SK-N-SH treated with all-trans-retinoic acid at 6 μM for 48 hours (cell line): ENCODE measurements around the gene USP13.

Experiments
- ATAC-seq: fragments of 200-7000 bp; cut with Tn5 transposase; 3 replicates; pipeline ENCODE4 v1.9.1; 2020; ENCODE audit warnings: mild to moderate bottlenecking, moderate library complexity
- ARNTL ChIP-seq: fragments of 450-650 bp; formaldehyde crosslinking; IDR thresholded peaks from 2 replicates; pipeline ENCODE4 v1.5.0; 2020; ENCODE audit warnings: low read depth, mild to moderate bottlenecking, moderate library complexity, borderline replicate concordance
- BACH2 ChIP-seq: fragments of 250-450 bp; sonication (Bioruptor Pico); IDR thresholded peaks from 2 replicates; pipeline ENCODE4 v1.9.0; 2021; ENCODE audit warnings: mild to moderate bottlenecking, borderline replicate concordance
- CREB5 ChIP-seq: fragments of 250-450 bp; sonication (Bioruptor Pico); IDR thresholded peaks from 2 replicates; pipeline ENCODE4 v1.5.1; 2020; ENCODE audit warnings: low read depth, mild to moderate bottlenecking, moderate library complexity
- CSRNP3 ChIP-seq: fragments of 250-450 bp; sonication (Bioruptor Pico); IDR thresholded peaks from 2 replicates; pipeline ENCODE4 v1.5.1; 2021; ENCODE audit warnings: mild to moderate bottlenecking, moderate library complexity
- ESRRG ChIP-seq: fragments of 250-450 bp; sonication (Bioruptor Pico); IDR thresholded peaks from 2 replicates; pipeline ENCODE4 v1.6.1; 2021; ENCODE audit warnings: mild to moderate bottlenecking
- ISL1 ChIP-seq: fragments of 250-450 bp; sonication (Bioruptor Pico); IDR thresholded peaks from 2 replicates; pipeline ENCODE4 v2.1.2; 2022; ENCODE audit warnings: mild to moderate bottlenecking, moderate library complexity
- PATZ1 ChIP-seq: fragments of 250-450 bp; sonication (Bioruptor Pico); IDR thresholded peaks from 2 replicates; pipeline ENCODE4 v1.8.0; 2020; ENCODE audit warnings: mild to moderate bottlenecking, moderate library complexity, borderline replicate concordance
- PPARA ChIP-seq: fragments of 250-450 bp; sonication (Bioruptor Pico); IDR thresholded peaks from 2 replicates; pipeline ENCODE4 v1.5.0; 2020; ENCODE audit warnings: mild to moderate bottlenecking, borderline replicate concordance
- RARB ChIP-seq: fragments of 250-450 bp; sonication (Bioruptor Pico); IDR thresholded peaks from 2 replicates; pipeline ENCODE4 v1.8.0; 2021; ENCODE audit warnings: mild to moderate bottlenecking, moderate library complexity
- SNAI2 ChIP-seq: fragments of 250-450 bp; sonication (Bioruptor Pico); IDR thresholded peaks from 2 replicates; pipeline ENCODE4 v1.5.0; 2020; ENCODE audit warnings: mild to moderate bottlenecking, moderate library complexity
- TCF4 ChIP-seq: fragments of 250-450 bp; sonication (Bioruptor Pico); IDR thresholded peaks from 2 replicates; pipeline ENCODE4 v1.8.0; 2021; ENCODE audit warnings: mild to moderate bottlenecking, moderate library complexity, borderline replicate concordance
- TSHZ2 ChIP-seq: fragments of 250-450 bp; sonication (Bioruptor Pico); IDR thresholded peaks from 2 replicates; pipeline ENCODE4 v1.5.0; 2020; ENCODE audit warnings: mild to moderate bottlenecking, moderate library complexity
- ZC3H10 ChIP-seq: fragments of 250-450 bp; sonication (Bioruptor Pico); IDR thresholded peaks from 2 replicates; pipeline ENCODE4 v1.5.1; 2021; ENCODE audit warnings: mild to moderate bottlenecking, moderate library complexity
- ZFP3 ChIP-seq: fragments of 250-450 bp; sonication (Bioruptor Pico); IDR thresholded peaks from 2 replicates; pipeline ENCODE4 v1.5.0; 2020; ENCODE audit warnings: mild to moderate bottlenecking, moderate library complexity
- ZFP30 ChIP-seq: fragments of 450-650 bp; formaldehyde crosslinking; IDR thresholded peaks from 2 replicates; pipeline ENCODE4 v1.5.0; 2022; ENCODE audit warnings: mild to moderate bottlenecking, moderate library complexity
- ZNF565 ChIP-seq: fragments of 450-650 bp; formaldehyde crosslinking; conservative IDR thresholded peaks from 2 replicates; pipeline ENCODE4 v1.5.0; 2020; ENCODE audit warnings: low read depth, mild to moderate bottlenecking, moderate library complexity
- ZNF8 ChIP-seq: fragments of 450-650 bp; formaldehyde crosslinking; IDR thresholded peaks from 2 replicates; pipeline ENCODE4 v1.5.0; 2020; ENCODE audit warnings: mild to moderate bottlenecking, moderate library complexity

The USP13 gene

GRCh38 chr3:179768080-179768479, 115.2 kb downstream of the USP13 start:
- TF ChIP-seq ZNF565 (CRISPR knock-in tag) (no peak), RARB (CRISPR knock-in tag) (no peak)
- ATAC-seq: peak; percentile 82

- no peak for TF ChIP-seq ESRRG
- TF ChIP-seq PPARA (CRISPR knock-in tag): no peak
- no peak for TF ChIP-seq TSHZ2 (CRISPR knock-in tag)
- TF ChIP-seq ZNF8: no peak
- no peak for TF ChIP-seq BACH2
- TF ChIP-seq SNAI2: no peak
- no peak for TF ChIP-seq ZC3H10 (CRISPR knock-in tag)
- no peak for TF ChIP-seq CSRNP3 (CRISPR knock-in tag)
- TF ChIP-seq PATZ1 (CRISPR knock-in tag): no peak
- ATAC-seq: no peak
Measured at GRCh38 chr3:179769411-179770247, 116.8 kb downstream of the USP13 start.

GRCh38 chr3:179771797-179772196, 119.0 kb downstream of the USP13 start:
- no peak for TF ChIP-seq ZC3H10 (CRISPR knock-in tag)
- TF ChIP-seq PATZ1 (CRISPR knock-in tag): no peak
- TF ChIP-seq BACH2: no peak
- TF ChIP-seq ZFP30: no peak
- no peak for TF ChIP-seq TSHZ2 (CRISPR knock-in tag)
- no peak for ATAC-seq

GRCh38 chr3:179772297-179772696, 119.5 kb downstream of the USP13 start:
- TF ChIP-seq ARNTL (CRISPR knock-in tag): no peak
- TF ChIP-seq ISL1: no peak
- no peak for TF ChIP-seq ZNF565 (CRISPR knock-in tag)
- TF ChIP-seq SNAI2: no peak
- TF ChIP-seq ZC3H10 (CRISPR knock-in tag): no peak
- TF ChIP-seq PPARA (CRISPR knock-in tag): no peak
- no peak for TF ChIP-seq BACH2
- TF ChIP-seq CREB5 (CRISPR knock-in tag): no peak
- no peak for TF ChIP-seq ZFP3 (CRISPR knock-in tag)
- no peak for TF ChIP-seq ESRRG
- TF ChIP-seq TCF4 (CRISPR knock-in tag): no peak
- TF ChIP-seq ZFP30: no peak
- ATAC-seq: no peak
